GM18873 (cell line): ENCODE data around the gene CPO.
"Not testable (repeated sequence)": the region's sequence is repeated elsewhere in the genome, so short reads cannot be mapped to it uniquely, and the experiment has no call there.

ENCODE experiments used
- ATAC-seq: cut with Tn5 transposase; IDR thresholded peaks from one replicate; pipeline ENCODE4 v1.9.1; 2021; ENCODE audit warnings: mild to moderate bottlenecking, moderate library complexity, moderate number of reproducible peaks; ENCODE audit not compliant: unreplicated experiment, low FRiP score

CPO gene

GRCh38 chr2:206939340-206939739 lies at the start of gene CPO:
Gene CPO, plus strand, starts transcription at chr2:206939518. Its CDS starts 82 bp downstream, at chr2:206939600.
- ATAC-seq = no peak

- no peak for ATAC-seq
Measured at GRCh38 chr2:206890179-206890578, 49.1 kb upstream of the CPO start.

- ATAC-seq = no peak
Measured at GRCh38 chr2:206890926-206891325, 48.4 kb upstream of the CPO start.

- ATAC-seq = no peak
Measured at GRCh38 chr2:206915121-206915520, 24.2 kb upstream of the CPO start.

GRCh38 chr2:206918263-206918662 lies 21.1 kb upstream of the CPO start:
- no peak for ATAC-seq

GRCh38 chr2:206920310-206920709 lies 19.0 kb upstream of the CPO start:
- ATAC-seq = no peak

GRCh38 chr2:206920951-206921350 lies 18.4 kb upstream of the CPO start:
- ATAC-seq = no peak

GRCh38 chr2:206921529-206921928 lies 17.8 kb upstream of the CPO start:
- no peak for ATAC-seq

GRCh38 chr2:206935991-206936842 lies 3.1 kb upstream of the CPO start:
- ATAC-seq = no peak

GRCh38 chr2:206936843-206937230 lies 2.5 kb upstream of the CPO start:
- ATAC-seq = no peak

GRCh38 chr2:206937555-206937954 lies 1.8 kb upstream of the CPO start:
- ATAC-seq = peak; percentile 66

- no peak for ATAC-seq
Measured at GRCh38 chr2:206940546-206940945, 1.2 kb downstream of the CPO start.

GRCh38 chr2:206942592-206943478 lies 3.5 kb downstream of the CPO start:
- ATAC-seq = no peak

GRCh38 chr2:206953404-206953803 lies 14.1 kb downstream of the CPO start:
- ATAC-seq = not testable (repeated sequence)

- no peak for ATAC-seq
Measured at GRCh38 chr2:206955253-206955652, 15.9 kb downstream of the CPO start.

GRCh38 chr2:206958261-206958660 lies 18.9 kb downstream of the CPO start:
- no peak for ATAC-seq

GRCh38 chr2:206962966-206963365 lies 23.6 kb downstream of the CPO start:
- ATAC-seq = no peak

GRCh38 chr2:206968134-206969086 lies 29.1 kb downstream of the CPO start:
- ATAC-seq = no peak

- no peak for ATAC-seq
Measured at GRCh38 chr2:206969192-206969591, 29.9 kb downstream of the CPO start.
